Measurements from ENCODE around the gene PPP1R3G.
A peak's percentile ranks its signal among the peaks of the same experiment; 100 is the strongest.

The PPP1R3G gene

GRCh38 chr6:5128351-5128750 lies 43.2 kb downstream of the PPP1R3G start:
- no peak for FAIRE-seq
- DNase-seq (ENCODE audit: insufficient read length, low spot score): no peak
- TF ChIP-seq CTCF (IDR thresholded peaks at IDR 0.05; ENCODE audit: insufficient read depth, missing control alignments): no peak

GRCh38 chr6:5130135-5130866 lies 45.2 kb downstream of the PPP1R3G start:
- FAIRE-seq (no peak), DNase-seq (ENCODE audit: insufficient read length, low spot score) (no peak)
- no peak for TF ChIP-seq CTCF (IDR thresholded peaks at IDR 0.05; ENCODE audit: insufficient read depth, missing control alignments)

DNA sequence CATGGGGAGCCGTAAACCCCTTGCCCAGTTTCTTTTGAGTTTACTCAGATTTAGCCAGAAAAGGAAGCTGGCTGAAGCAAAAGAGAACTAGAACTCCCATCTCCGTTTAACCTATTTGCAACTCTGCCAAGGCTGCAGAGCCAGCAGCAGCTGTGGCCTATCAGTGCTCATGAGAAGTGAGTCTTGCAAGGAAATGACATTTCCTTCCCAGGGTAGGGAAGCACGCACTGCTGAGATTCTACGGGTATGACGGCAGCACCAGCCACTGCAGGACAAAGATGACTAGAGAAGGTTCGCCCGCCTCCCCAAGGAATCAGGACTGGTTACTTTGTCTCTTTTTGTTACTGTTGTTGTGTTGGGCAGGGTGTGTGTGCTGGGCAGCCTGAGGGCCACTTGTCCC lies 47.6 kb downstream of the PPP1R3G start:
- no peak for FAIRE-seq
- no peak for TF ChIP-seq CTCF (IDR thresholded peaks at IDR 0.05; ENCODE audit: insufficient read depth, missing control alignments)
- no peak for DNase-seq (ENCODE audit: insufficient read length, low spot score)

GRCh38 chr6:5133943-5134342 lies 48.8 kb downstream of the PPP1R3G start:
- TF ChIP-seq CTCF (IDR thresholded peaks at IDR 0.05; ENCODE audit: insufficient read depth, missing control alignments): no peak
- DNase-seq (ENCODE audit: insufficient read length, low spot score): no peak
- no peak for FAIRE-seq

DNA sequence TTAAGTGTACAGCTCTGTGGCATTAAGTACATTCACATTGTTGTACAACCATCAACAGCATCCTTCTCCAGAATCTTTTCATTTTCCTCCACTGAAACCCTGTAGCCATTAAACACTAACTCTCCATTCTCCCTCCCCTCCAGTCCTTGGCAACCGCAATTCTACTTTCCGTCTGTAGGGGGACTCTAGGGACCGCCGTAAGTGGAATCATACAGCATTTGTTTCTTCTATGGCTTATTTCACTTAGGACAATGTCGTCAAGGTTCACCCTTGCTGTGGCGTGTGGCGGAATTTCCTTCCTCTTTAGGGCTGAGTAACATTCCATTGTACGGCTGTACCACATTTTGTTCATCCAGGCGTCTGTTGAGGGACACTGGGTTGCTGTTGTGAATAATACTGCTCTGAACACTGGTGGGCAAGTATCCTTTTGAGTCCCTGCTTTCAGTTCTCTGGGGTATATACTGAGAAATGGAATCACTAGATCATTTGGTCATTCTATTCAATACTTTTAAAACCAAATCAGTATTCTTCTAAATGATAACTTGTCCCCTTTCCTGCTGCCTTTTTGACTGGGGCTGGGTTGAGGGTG lies 50.7 kb downstream of the PPP1R3G start:
- no peak for DNase-seq (ENCODE audit: insufficient read length, low spot score)
- no peak for FAIRE-seq
- TF ChIP-seq CTCF (IDR thresholded peaks at IDR 0.05; ENCODE audit: insufficient read depth, missing control alignments): peak; percentile 32

GRCh38 chr6:5136851-5137250 lies 51.7 kb downstream of the PPP1R3G start:
- no peak for FAIRE-seq
- no peak for TF ChIP-seq CTCF (IDR thresholded peaks at IDR 0.05; ENCODE audit: insufficient read depth, missing control alignments)
- no peak for DNase-seq (ENCODE audit: insufficient read length, low spot score)

Measured in D721Med (cell line).